Endometrial microvascular endothelial cells (primary cell): ENCODE measurements around the gene CCM2. TPM values are rescaled to one million over a fixed set of nuclear protein-coding genes. Genes with fewer than 3 reads are reported as not detected.
"Not testable (repeated sequence)": the region's sequence is repeated elsewhere in the genome, so short reads cannot be mapped to it uniquely, and the experiment has no call there.

Experiments
- in situ Hi-C: cut with HindIII; loops from 2 replicates; pipeline ENCODE4 v1.10.0; 2017; ENCODE audit warnings: low sequenced_read_pairs, low pct_unique_long_range_greater_than_20kb; ENCODE audit errors: inconsistent ontology term
- total RNA-seq: library from RNA; depleted of rRNA; stranded (reverse); fragments of >200 nt; gene quantifications from one replicate; pipeline ENCODE4 v1.2.3, GENCODE V29; 2015; ENCODE audit errors: inconsistent ontology term

CCM2 gene
- total RNA-seq, 1 donor from 2014 or later: 70.8 TPM

GRCh38 chr7:45026984-45027773 lies 27.2 kb downstream of the CCM2 start:
- in situ Hi-C loops: no loop called here

- in situ Hi-C loops: no loop called here
Observed at GRCh38 chr7:45027774-45028114, 27.7 kb downstream of the CCM2 start.

- in situ Hi-C loops: no loop called here
Observed at GRCh38 chr7:45028138-45028919, 28.3 kb downstream of the CCM2 start.

GRCh38 chr7:45028920-45029344 lies 28.9 kb downstream of the CCM2 start:
- in situ Hi-C loops: no loop called here

GRCh38 chr7:45031829-45032228 lies 31.8 kb downstream of the CCM2 start:
- in situ Hi-C loops: no loop called here

- in situ Hi-C loops: no loop called here
Observed at GRCh38 chr7:45032421-45032820, 32.4 kb downstream of the CCM2 start.

- in situ Hi-C loops: no loop called here
Observed at GRCh38 chr7:45033261-45033930, 33.4 kb downstream of the CCM2 start.

GRCh38 chr7:45033931-45034290 lies 33.9 kb downstream of the CCM2 start:
- in situ Hi-C loops: no loop called here

GRCh38 chr7:45034710-45035109 lies 34.7 kb downstream of the CCM2 start:
- in situ Hi-C loops: not testable (repeated sequence)

GRCh38 chr7:45035371-45035770 lies 35.4 kb downstream of the CCM2 start:
- in situ Hi-C loops: no loop called here

- in situ Hi-C loops: no loop called here
Observed at GRCh38 chr7:45035893-45036292, 35.9 kb downstream of the CCM2 start.

GRCh38 chr7:45036317-45036716 lies 36.3 kb downstream of the CCM2 start:
- in situ Hi-C loops: no loop called here

- in situ Hi-C loops: no loop called here
Observed at GRCh38 chr7:45036796-45037195, 36.8 kb downstream of the CCM2 start.

GRCh38 chr7:45037876-45038275 lies 37.9 kb downstream of the CCM2 start:
- in situ Hi-C loops: no loop called here

- in situ Hi-C loops: no loop called here
Observed at GRCh38 chr7:45039106-45039505, 39.1 kb downstream of the CCM2 start.

GRCh38 chr7:45044338-45044737 lies 44.3 kb downstream of the CCM2 start:
- in situ Hi-C loops: no loop called here

- in situ Hi-C loops: no loop called here
Observed at GRCh38 chr7:45048748-45049147, 48.7 kb downstream of the CCM2 start.

- in situ Hi-C loops: no loop called here
Observed at GRCh38 chr7:45050198-45050597, 50.2 kb downstream of the CCM2 start.

- in situ Hi-C loops: no loop called here
Observed at GRCh38 chr7:45052011-45052410, 52.0 kb downstream of the CCM2 start.

- in situ Hi-C loops: no loop called here
Observed at GRCh38 chr7:45053401-45053800, 53.4 kb downstream of the CCM2 start.
